Spleen (tissue), 7 donors: Measurements from ENCODE around the gene IL1R2.

ENCODE experiments used
- POLR2A ChIP-seq, 3 donors: fragments of 450-650 bp; IDR thresholded peaks; one replicate each; pipeline ENCODE4 v1.5.1; 2017; ENCODE audit warnings: antibody characterized with exemption in 3 of 3, mild to moderate bottlenecking in 1 of 3
- POLR2AphosphoS5 ChIP-seq, 3 donors: sonication (generic); formaldehyde crosslinking; IDR thresholded peaks; one replicate each; pipeline ENCODE4 v1.5.1; 2017; ENCODE audit warnings: antibody characterized with exemption in 3 of 3
- TF ChIP-seq, protein P1 (sequence below), 11 experiments: fragments of 200-600 bp in 7 of 11; fragments of 450-650 bp in 4 of 11; sonication (generic) in 4 of 11; IDR thresholded peaks in 8 of 11; conservative IDR thresholded peaks in 3 of 11; 1 replicate in 7 of 11; 2 replicates in 4 of 11; pipeline versions ENCODE4 v1.4.0 to v1.8.0; 2016 to 2021; ENCODE audit warnings: antibody characterized with exemption in 11 of 11, inconsistent platforms in 4 of 11, mild to moderate bottlenecking in 1 of 11
- donor health status: DM: no; HTN: no; CAD: no; lungs with moderate emphysema.
- donor health status: DM: no; HTN: no; CAD: no.
- donor health status: DM: no; HTN: no; CAD: no.

DNA sequence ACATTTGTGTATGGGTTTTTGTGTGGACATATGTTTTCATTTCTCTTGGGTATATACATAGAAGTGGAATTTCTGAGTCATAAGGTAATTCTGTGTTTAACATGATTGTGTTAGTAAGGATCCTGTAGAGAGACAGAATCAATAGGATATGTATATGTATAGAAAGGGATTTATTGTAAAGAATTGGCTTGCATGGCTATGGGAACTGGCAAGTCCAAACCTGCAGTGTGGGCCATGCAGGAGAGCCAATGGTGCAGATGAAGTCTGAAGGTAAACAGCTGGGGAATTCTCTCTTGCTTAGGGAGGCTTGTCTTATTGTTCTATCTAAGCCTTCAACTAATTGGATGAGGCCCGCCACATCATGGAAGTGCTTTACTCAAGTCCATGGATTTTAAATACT lies 39.2 kb upstream of the IL1R2 start:
- TF ChIP-seq, protein P1, sequence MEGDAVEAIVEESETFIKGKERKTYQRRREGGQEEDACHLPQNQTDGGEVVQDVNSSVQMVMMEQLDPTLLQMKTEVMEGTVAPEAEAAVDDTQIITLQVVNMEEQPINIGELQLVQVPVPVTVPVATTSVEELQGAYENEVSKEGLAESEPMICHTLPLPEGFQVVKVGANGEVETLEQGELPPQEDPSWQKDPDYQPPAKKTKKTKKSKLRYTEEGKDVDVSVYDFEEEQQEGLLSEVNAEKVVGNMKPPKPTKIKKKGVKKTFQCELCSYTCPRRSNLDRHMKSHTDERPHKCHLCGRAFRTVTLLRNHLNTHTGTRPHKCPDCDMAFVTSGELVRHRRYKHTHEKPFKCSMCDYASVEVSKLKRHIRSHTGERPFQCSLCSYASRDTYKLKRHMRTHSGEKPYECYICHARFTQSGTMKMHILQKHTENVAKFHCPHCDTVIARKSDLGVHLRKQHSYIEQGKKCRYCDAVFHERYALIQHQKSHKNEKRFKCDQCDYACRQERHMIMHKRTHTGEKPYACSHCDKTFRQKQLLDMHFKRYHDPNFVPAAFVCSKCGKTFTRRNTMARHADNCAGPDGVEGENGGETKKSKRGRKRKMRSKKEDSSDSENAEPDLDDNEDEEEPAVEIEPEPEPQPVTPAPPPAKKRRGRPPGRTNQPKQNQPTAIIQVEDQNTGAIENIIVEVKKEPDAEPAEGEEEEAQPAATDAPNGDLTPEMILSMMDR (IDR thresholded peaks at IDR 0.05 in 8 of 11, conservative IDR thresholded peaks at IDR 0.05 in 3 of 11): no peak
- TF ChIP-seq POLR2A (IDR thresholded peaks at IDR 0.05) (no peak), POLR2AphosphoS5 (IDR thresholded peaks at IDR 0.05) (no peak)
